CD14-positive monocyte (primary cell): Measurements from ENCODE around the gene RYR3. TPM values are rescaled to one million over a fixed set of nuclear protein-coding genes. Genes with fewer than 3 reads are reported as not detected.

Experiments used
- DNase-seq, 3 donors: peaks; one replicate each; pipeline ENCODE4 v3.0.0-alpha.2; 2011 to 2022
- H2AFZ ChIP-seq: 2 replicates; pipeline ENCODE4 v1.6.0; 2012; ENCODE audit warnings: mild to moderate bottlenecking, low read depth, low read length, inconsistent platforms; ENCODE audit not compliant: insufficient read depth, poor library complexity, severe bottlenecking
- H3K27ac ChIP-seq, 2 donors: 1 replicate in 1 of 2; 2 replicates in 1 of 2; pipeline ENCODE4 v1.5.1; 2012 to 2013; ENCODE audit warnings: low read length in 2 of 2, control low read depth in 1 of 2, inconsistent platforms in 1 of 2, low read depth in 1 of 2, mild to moderate bottlenecking in 1 of 2
- H3K27me3 ChIP-seq, 2 donors: one replicate each; pipeline versions ENCODE4 v1.6.0 to v1.6.1; 2011 to 2013; ENCODE audit warnings: low read length in 2 of 2; ENCODE audit not compliant: control insufficient read depth in 2 of 2, insufficient read depth in 2 of 2
- H3K36me3 ChIP-seq, 2 donors: replicated peaks in 1 of 2; 1 replicate in 1 of 2; 2 replicates in 1 of 2; pipeline versions ENCODE4 v1.5.1 to v1.6.1; 2012 to 2013; ENCODE audit warnings: low read length in 2 of 2, control low read depth in 1 of 2, inconsistent platforms in 1 of 2, mild to moderate bottlenecking in 1 of 2; ENCODE audit not compliant: insufficient read depth in 2 of 2, control insufficient read depth in 1 of 2
- H3K4me1 ChIP-seq, 2 donors: 1 replicate in 1 of 2; 2 replicates in 1 of 2; pipeline versions ENCODE4 v1.5.1 to v1.6.1; 2012 to 2013; ENCODE audit warnings: low read length in 2 of 2, control low read depth in 1 of 2, inconsistent platforms in 1 of 2, mild to moderate bottlenecking in 1 of 2, moderate library complexity in 1 of 2; ENCODE audit not compliant: insufficient read depth in 2 of 2, control insufficient read depth in 1 of 2
- H3K4me2 ChIP-seq: replicated peaks from 2 replicates; pipeline ENCODE3; 2012; ENCODE audit warnings: low read length, moderate library complexity, mild to moderate bottlenecking; ENCODE audit not compliant: poor library complexity, severe bottlenecking; ENCODE audit errors: extremely low read depth
- H3K4me3 ChIP-seq, 3 experiments: fragments of 200-600 bp in 1 of 3; sonication (generic) in 1 of 3; replicated peaks in 1 of 3; 1 replicate in 2 of 3; 2 replicates in 1 of 3; pipeline ENCODE4 v1.5.1; 2011 to 2013; ENCODE audit warnings: low read length in 3 of 3, mild to moderate bottlenecking in 3 of 3, control low read depth in 2 of 3, low read depth in 2 of 3, inconsistent platforms in 1 of 3, moderate library complexity in 1 of 3
- H3K79me2 ChIP-seq: 2 replicates; pipeline ENCODE4 v1.6.0; 2012; ENCODE audit warnings: mild to moderate bottlenecking, control low read depth, inconsistent platforms, low read length, moderate library complexity; ENCODE audit not compliant: insufficient read depth
- H3K9ac ChIP-seq: 2 replicates; pipeline ENCODE4 v1.6.0; 2017; ENCODE audit warnings: low read length, mild to moderate bottlenecking; ENCODE audit not compliant: insufficient read depth, poor library complexity, severe bottlenecking
- H3K9me3 ChIP-seq, 2 donors: replicated peaks in 1 of 2; 1 replicate in 1 of 2; 2 replicates in 1 of 2; pipeline versions ENCODE4 v1.5.1 to v1.6.1; 2012 to 2013; ENCODE audit warnings: low read length in 2 of 2, control low read depth in 1 of 2; ENCODE audit not compliant: control insufficient read depth in 1 of 2, insufficient read depth in 1 of 2
- H4K20me1 ChIP-seq: 2 replicates; pipeline ENCODE4 v1.6.0; 2012; ENCODE audit warnings: mild to moderate bottlenecking, low read length, control low read depth, moderate library complexity; ENCODE audit not compliant: insufficient read depth
- H3K27ac Mint-ChIP-seq, 7 donors: one replicate each; pipeline ENCODE4 v1.8.0; 2020; ENCODE audit warnings: mild to moderate bottlenecking in 7 of 7, mixed read lengths in 7 of 7, moderate library complexity in 6 of 7, inconsistent platforms in 2 of 7
- H3K27me3 Mint-ChIP-seq, 3 donors: one replicate each; pipeline ENCODE4 v1.8.0; 2021 to 2022; ENCODE audit warnings: low read depth in 3 of 3, mild to moderate bottlenecking in 3 of 3, mixed read lengths in 3 of 3, moderate library complexity in 3 of 3, inconsistent platforms in 1 of 3
- H3K36me3 Mint-ChIP-seq, 2 donors: one replicate each; pipeline ENCODE4 v1.8.0; 2020; ENCODE audit warnings: mixed read lengths in 2 of 2, inconsistent platforms in 1 of 2, mild to moderate bottlenecking in 1 of 2
- H3K4me1 Mint-ChIP-seq: one replicate; pipeline ENCODE4 v1.8.0; 2020; ENCODE audit warnings: mild to moderate bottlenecking, mixed read lengths
- H3K4me3 Mint-ChIP-seq, 2 donors: one replicate each; pipeline ENCODE4 v1.8.0; 2020; ENCODE audit warnings: mild to moderate bottlenecking in 2 of 2, mixed read lengths in 2 of 2, moderate library complexity in 1 of 2
- H3K9me3 Mint-ChIP-seq, 7 donors: one replicate each; pipeline ENCODE4 v1.8.0; 2020 to 2022; ENCODE audit warnings: mixed read lengths in 7 of 7, mild to moderate bottlenecking in 6 of 7, moderate library complexity in 6 of 7, inconsistent platforms in 2 of 7
- WGBS: methylation state at CpG from one replicate; pipeline ENCODE4 v1.1.5; 2013; ENCODE audit warnings: missing lambda C conversion rate; ENCODE audit not compliant: insufficient coverage; 5-methylcytosine and 5-hydroxymethylcytosine counted together
- intact Hi-C, 2 donors: fragments of 100-400 bp; cut with micrococcal nuclease; formaldehyde crosslinking; loops; one replicate each; pipeline versions ENCODE4 v1.15.0 to v1.15.1; 2023
- polyA plus RNA-seq, 3 donors: library from polyadenylated mRNA; depleted of rRNA in 1 of 3; unstranded in 2 of 3; stranded (reverse) in 1 of 3; fragments of 300-500 nt in 2 of 3; fragments of >200 nt in 1 of 3; fragmentation: Illumina TruSeq in 2 of 3; gene quantifications; 1 replicate in 2 of 3; 2 replicates in 1 of 3; pipeline ENCODE4 v1.2.3, GENCODE V29; 2012 to 2021
- TF ChIP-seq, protein P1 (sequence below): fragments of 200-600 bp; IDR thresholded peaks from one replicate; pipeline ENCODE4 v1.8.0; 2022; ENCODE audit warnings: antibody characterized with exemption, mild to moderate bottlenecking

Gene RYR3
- polyA plus RNA-seq, 3 donors: not detected

DNA sequence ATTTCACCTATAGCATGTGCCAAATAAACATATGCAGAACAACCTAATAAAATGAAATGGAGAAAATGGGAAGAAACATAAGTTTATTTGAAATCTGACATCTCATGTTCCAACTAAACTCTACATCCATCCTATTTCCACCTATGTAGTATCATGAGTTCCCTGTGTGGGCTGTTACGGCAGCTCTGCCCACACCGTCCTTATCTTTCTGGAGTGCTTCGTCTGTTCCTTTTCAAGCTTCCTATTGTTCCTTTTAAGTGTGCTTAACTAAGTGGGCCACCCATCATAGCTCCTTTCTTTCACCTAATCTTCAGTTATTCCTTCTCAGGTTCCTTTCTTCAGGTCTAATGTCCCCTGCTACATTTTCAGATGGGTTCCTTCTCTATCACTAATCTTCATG is 17.3 kb downstream of the RYR3 start:
- TF ChIP-seq, protein P1, sequence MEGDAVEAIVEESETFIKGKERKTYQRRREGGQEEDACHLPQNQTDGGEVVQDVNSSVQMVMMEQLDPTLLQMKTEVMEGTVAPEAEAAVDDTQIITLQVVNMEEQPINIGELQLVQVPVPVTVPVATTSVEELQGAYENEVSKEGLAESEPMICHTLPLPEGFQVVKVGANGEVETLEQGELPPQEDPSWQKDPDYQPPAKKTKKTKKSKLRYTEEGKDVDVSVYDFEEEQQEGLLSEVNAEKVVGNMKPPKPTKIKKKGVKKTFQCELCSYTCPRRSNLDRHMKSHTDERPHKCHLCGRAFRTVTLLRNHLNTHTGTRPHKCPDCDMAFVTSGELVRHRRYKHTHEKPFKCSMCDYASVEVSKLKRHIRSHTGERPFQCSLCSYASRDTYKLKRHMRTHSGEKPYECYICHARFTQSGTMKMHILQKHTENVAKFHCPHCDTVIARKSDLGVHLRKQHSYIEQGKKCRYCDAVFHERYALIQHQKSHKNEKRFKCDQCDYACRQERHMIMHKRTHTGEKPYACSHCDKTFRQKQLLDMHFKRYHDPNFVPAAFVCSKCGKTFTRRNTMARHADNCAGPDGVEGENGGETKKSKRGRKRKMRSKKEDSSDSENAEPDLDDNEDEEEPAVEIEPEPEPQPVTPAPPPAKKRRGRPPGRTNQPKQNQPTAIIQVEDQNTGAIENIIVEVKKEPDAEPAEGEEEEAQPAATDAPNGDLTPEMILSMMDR: no peak
- Histone ChIP-seq H3K27ac (no peak overlapping the region), H3K9ac (no peak overlapping the region), H3K79me2 (no peaks in the 10 kb centered on the region), H3K27me3 (no peaks in the 10 kb centered on the region), H3K4me2 (no peak overlapping the region), H3K36me3 (no peaks in the 10 kb centered on the region), H4K20me1 (no peaks in the 10 kb centered on the region), H3K9me3 (no peaks in the 10 kb centered on the region), H2AFZ (no peak overlapping the region), H3K4me1 (no peaks in the 10 kb centered on the region), H3K4me3 (no peak overlapping the region)
- H3K27ac Mint-ChIP-seq: no peak overlapping the region
- no peaks in the 10 kb centered on the region for H3K36me3 Mint-ChIP-seq
- intact Hi-C loops: no loop called here
- peaks cover 4 to 8% (median 8%) of the 10 kb centered on the region in 3 donors for H3K27me3 Mint-ChIP-seq
- no CpG with 5 or more reads among the region's 3 CpGs for WGBS
- no peaks in the 10 kb centered on the region for H3K4me1 Mint-ChIP-seq
- peaks cover 0 to 6% (median 1%) of the 10 kb centered on the region in 7 donors for H3K9me3 Mint-ChIP-seq
- no peak overlapping the region for H3K4me3 Mint-ChIP-seq
- no peak for DNase-seq

DNA sequence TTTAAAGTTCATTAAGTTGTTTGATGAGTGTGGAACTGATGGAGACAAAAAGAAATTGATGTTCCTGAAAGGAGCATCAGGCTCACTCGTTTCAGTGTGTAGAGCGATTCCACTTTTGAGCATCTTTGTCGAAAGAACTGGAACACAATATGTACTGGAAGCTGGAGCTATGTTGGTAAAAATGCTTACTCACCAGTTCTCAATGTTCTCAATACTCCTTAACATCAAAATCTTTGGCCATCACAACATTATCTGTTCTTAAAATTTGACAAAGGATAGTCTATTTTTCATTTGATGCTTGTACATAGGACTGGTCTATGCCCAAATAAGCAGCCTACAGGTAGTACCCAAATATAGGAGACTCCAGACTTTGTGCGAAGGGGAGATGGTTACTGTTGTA is 18.7 kb downstream of the RYR3 start:
- no peak for DNase-seq
- Histone ChIP-seq H2AFZ (no peak overlapping the region), H3K27me3 (peaks cover 0 to 3% of the 10 kb centered on the region in 2 donors), H3K4me2 (no peak overlapping the region), H3K4me1 (no peaks in the 10 kb centered on the region), H3K4me3 (no peak overlapping the region), H3K9ac (no peak overlapping the region), H3K27ac (no peak overlapping the region), H4K20me1 (no peaks in the 10 kb centered on the region), H3K79me2 (no peaks in the 10 kb centered on the region), H3K36me3 (no peaks in the 10 kb centered on the region), H3K9me3 (no peaks in the 10 kb centered on the region)
- Mint-ChIP-seq H3K4me3 (no peak overlapping the region), H3K4me1 (no peaks in the 10 kb centered on the region), H3K36me3 (no peaks in the 10 kb centered on the region), H3K9me3 (peaks cover 0 to 6% (median 1%) of the 10 kb centered on the region in 7 donors), H3K27ac (no peak overlapping the region), H3K27me3 (peaks cover 4 to 7% (median 7%) of the 10 kb centered on the region in 3 donors)
- TF ChIP-seq, protein P1: no peak
- intact Hi-C loops: no loop called here
- WGBS: 100% methylated on average over 1 of the region's 4 CpGs
